ENCODE data around the gene DUT. TPM values are rescaled to one million over a fixed set of nuclear protein-coding genes. Genes with fewer than 3 reads are reported as not detected.
"Not testable (repeated sequence)": the region's sequence is repeated elsewhere in the genome, so short reads cannot be mapped to it uniquely, and the experiment has no call there.

The DUT gene
- total RNA-seq, 4 donors from 2014 or later = 76.2 to 155 (median 80.9) TPM

- H3K36me3 ChIP-seq = no peaks in the 10 kb centered on the region
- no peak overlapping the region for H3K27ac ChIP-seq
- H3K4me1 ChIP-seq = peaks cover 0 to 7% (median 4%) of the 10 kb centered on the region in 3 donors
- H3K9me3 ChIP-seq = no peaks in the 10 kb centered on the region
- H3K4me3 ChIP-seq = no peak overlapping the region
- 44 to 48% methylated on average over 5 of the region's 5 CpGs for WGBS, 2 donors (ENCODE audit: low coverage in 1 of 2)
- H3K27me3 ChIP-seq = no peaks in the 10 kb centered on the region
- no peak for ATAC-seq
- TF ChIP-seq POLR2A (IDR thresholded peaks at IDR 0.05) (no peak), EP300 (IDR thresholded peaks at IDR 0.05) (no peak), POLR2AphosphoS5 (IDR thresholded peaks at IDR 0.05) (no peak), CTCF (IDR thresholded peaks at IDR 0.05) (no peak)
Observed at GRCh38 chr15:48324949-48325348, 6.3 kb upstream of the DUT start.

- Histone ChIP-seq H3K4me3 (no peak overlapping the region), H3K27ac (no peak overlapping the region), H3K27me3 (no peaks in the 10 kb centered on the region), H3K9me3 (no peaks in the 10 kb centered on the region), H3K36me3 (no peaks in the 10 kb centered on the region), H3K4me1 (peaks cover 0 to 12% (median 7%) of the 10 kb centered on the region in 3 donors)
- ATAC-seq = no peak
- WGBS, 2 donors (ENCODE audit: low coverage in 1 of 2) = 75 to 91% methylated on average over 5 of the region's 5 CpGs
- TF ChIP-seq EP300 (IDR thresholded peaks at IDR 0.05) = no peak
Observed at GRCh38 chr15:48325400-48325799, 5.8 kb upstream of the DUT start.

DNA sequence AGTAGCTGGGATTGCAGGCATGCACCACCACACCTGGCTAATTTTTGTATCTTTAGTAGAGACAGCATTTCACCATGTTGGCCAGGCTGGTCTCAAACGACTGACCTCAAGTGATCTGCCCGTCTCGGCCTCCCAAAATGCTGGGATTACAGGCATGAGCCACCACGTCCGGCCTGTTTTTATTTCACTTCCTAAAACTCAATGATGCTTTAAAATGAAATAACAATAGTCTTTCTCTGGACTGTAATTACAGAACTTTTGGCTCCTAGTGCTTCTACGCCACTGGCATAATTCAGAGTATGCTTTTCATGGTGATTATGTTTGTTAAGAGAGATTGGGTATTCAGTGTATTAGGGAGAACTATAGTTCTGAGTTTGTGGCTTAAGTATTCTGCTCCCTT lies 5.0 kb upstream of the DUT start:
- peaks cover 0 to 14% (median 7%) of the 10 kb centered on the region in 3 donors for H3K4me1 ChIP-seq
- H3K4me3 ChIP-seq, ATAC-seq, H3K36me3 ChIP-seq, H3K9me3 ChIP-seq, H3K27ac ChIP-seq, H3K27me3 ChIP-seq: not testable (repeated sequence)
- 89 to 96% methylated on average over 6 of the region's 6 CpGs for WGBS, 2 donors (ENCODE audit: low coverage in 1 of 2)

DNA sequence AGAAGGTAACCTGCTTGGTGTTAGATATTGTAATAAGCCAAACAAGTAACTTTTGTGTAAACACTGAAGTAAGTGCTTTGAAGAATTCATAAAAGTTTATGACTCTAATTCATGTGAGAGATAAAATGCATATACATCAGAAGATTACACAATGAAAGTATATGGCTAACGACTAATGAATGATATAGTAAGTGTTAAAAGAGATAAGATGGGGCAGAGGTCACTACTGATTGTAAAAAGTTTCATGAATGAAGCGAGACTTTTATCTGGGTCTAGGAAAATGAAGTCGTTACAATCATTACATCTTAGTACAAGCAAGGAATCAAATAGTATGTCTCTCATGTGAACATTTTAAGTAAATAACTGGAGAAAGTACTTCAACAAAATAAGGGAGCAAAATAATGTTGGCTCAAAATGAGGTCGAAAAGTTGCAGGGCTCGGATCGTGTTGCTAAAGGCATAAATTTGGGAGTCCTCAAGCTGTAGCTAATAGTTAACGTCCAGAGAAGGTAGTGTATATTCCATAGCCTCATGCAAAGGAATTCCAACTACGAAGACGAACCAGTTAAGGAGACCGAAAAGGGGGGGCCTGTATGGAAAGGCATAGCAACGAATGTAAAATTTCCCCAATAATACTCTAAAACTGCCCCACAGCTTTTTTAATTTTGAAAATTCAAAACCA lies 984 bp upstream of the DUT start:
- 8 to 11% methylated on average over 11 of the region's 11 CpGs for WGBS, 2 donors (ENCODE audit: low coverage in 1 of 2)
- no peaks in the 10 kb centered on the region for H3K9me3 ChIP-seq
- peak overlapping the region; percentile 77 to 93 for H3K4me3 ChIP-seq
- peak overlapping the region; percentile 87 to 100 (median 99) for H3K27ac ChIP-seq
- peaks cover 3 to 35% (median 16%) of the 10 kb centered on the region in 3 donors for H3K4me1 ChIP-seq
- TF ChIP-seq POLR2AphosphoS5 (IDR thresholded peaks at IDR 0.05) (no peak), POLR2A (IDR thresholded peaks at IDR 0.05) (no peak), EP300 (IDR thresholded peaks at IDR 0.05) (no peak)
- ATAC-seq = no peak
- H3K36me3 ChIP-seq = peaks cover 0 to 21% of the 10 kb centered on the region in 2 donors
- H3K27me3 ChIP-seq = no peaks in the 10 kb centered on the region

- peak; percentile 85 for ATAC-seq
- 0% methylated on average over 3 to 11 of the region's 64 CpGs for WGBS, 2 donors (ENCODE audit: low coverage in 1 of 2)
- Histone ChIP-seq H3K27ac (peak overlapping the region; percentile 87 to 100 (median 99)), H3K4me1 (peaks cover 3 to 35% (median 16%) of the 10 kb centered on the region in 3 donors), H3K27me3 (no peaks in the 10 kb centered on the region), H3K36me3 (peaks cover 3 to 38% of the 10 kb centered on the region in 2 donors), H3K9me3 (no peaks in the 10 kb centered on the region), H3K4me3 (peak overlapping the region; percentile 77 to 93)
- TF ChIP-seq CTCF (IDR thresholded peaks at IDR 0.05) (no peak), POLR2AphosphoS5 (IDR thresholded peaks at IDR 0.05) (no peak), POLR2A (IDR thresholded peaks at IDR 0.05) (no peak), EP300 (IDR thresholded peaks at IDR 0.05) (no peak)
Observed at GRCh38 chr15:48331796-48332641, 790 bp downstream of the DUT start.

- H3K27ac ChIP-seq = no peak overlapping the region
- no peak for ATAC-seq
- peaks cover 3 to 45% of the 10 kb centered on the region in 2 donors for H3K36me3 ChIP-seq
- peaks cover 3 to 35% (median 16%) of the 10 kb centered on the region in 3 donors for H3K4me1 ChIP-seq
- H3K27me3 ChIP-seq = no peaks in the 10 kb centered on the region
- no peaks in the 10 kb centered on the region for H3K9me3 ChIP-seq
- H3K4me3 ChIP-seq = peak overlapping the region in 1 of 2 donors; percentile 93
- 28 to 31% methylated on average over 7 to 9 of the region's 9 CpGs for WGBS, 2 donors (ENCODE audit: low coverage in 1 of 2)
- no peak for TF ChIP-seq POLR2A (IDR thresholded peaks at IDR 0.05)
- TF ChIP-seq CTCF (IDR thresholded peaks at IDR 0.05) = no peak
- no peak for TF ChIP-seq EP300 (IDR thresholded peaks at IDR 0.05)
- no peak for TF ChIP-seq POLR2AphosphoS5 (IDR thresholded peaks at IDR 0.05)
Observed at GRCh38 chr15:48332642-48333034, 1.4 kb downstream of the DUT start.
